Measurements from ENCODE around the gene TMEM44.

DNA sequence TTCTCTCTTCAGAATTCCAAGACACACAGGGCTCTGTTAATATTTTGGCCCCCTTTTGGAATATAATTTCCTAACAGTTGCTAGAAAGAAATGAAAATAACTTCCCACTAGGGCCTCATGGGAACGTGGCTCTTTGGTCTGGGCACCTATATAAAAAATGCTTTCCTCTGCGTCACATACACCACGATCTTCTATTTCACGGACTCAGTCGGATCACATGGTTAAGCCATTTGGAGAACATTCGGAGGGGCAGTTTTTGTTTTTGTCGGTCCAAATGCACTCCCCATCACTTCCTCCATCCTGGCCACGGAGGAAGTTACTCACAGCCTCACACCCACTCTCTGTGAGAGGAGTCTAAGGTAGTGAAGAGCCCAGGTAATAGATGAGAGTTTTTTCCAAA lies 21.0 kb downstream of the TMEM44 start:
- TF ChIP-seq CTCF (IDR thresholded peaks at IDR 0.05; ENCODE audit: low read depth, low read length) (no peak), EZH2phosphoT487 (IDR thresholded peaks at IDR 0.05; ENCODE audit: low read depth) (no peak)
